ENCODE results near the gene SESTD1.

Gene SESTD1

DNA sequence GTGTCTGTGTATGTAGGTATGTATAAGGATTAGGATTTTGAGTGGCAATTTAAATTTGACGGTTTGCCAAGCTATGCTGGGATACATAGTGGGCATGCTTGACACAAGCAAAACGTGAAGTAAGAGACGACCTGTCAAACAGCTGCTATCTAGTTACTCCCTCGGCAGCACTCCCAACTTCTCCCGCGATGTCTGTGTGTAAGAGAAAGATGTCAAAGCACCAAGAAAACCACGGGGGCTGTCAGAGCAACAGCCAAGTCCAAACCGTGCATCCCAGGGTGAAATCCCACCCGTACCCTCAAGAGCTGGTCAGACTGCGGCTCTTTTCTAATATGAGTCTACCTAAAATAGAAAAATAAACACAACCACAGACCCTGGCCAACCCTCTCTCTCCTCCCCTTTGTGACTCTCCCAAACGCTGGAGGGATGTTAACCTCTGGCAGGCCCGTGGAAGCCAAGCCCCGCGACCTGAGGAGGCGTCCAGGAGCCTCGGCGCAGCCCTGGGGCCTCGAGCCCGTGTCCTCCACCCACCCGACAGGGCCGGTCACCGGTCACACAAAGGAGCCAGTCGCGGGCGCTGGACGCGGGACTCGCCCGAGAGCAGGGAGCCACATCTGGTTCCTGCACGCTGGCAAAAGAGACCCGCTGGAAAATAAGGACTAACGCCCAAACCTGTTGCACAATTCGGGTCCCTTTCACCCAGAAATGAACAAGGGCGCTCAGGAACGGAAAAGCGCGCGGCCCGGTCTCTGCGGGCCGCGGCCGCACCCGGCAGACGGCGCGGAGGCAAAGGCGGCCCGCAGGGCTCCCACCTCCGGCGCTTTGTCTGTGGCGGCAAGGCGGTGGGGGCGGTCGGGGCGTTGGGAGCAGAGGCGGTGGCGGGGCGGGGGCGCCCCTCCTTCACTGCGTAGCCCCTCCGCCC, 925 bp downstream of the SESTD1 start:
- Histone ChIP-seq H3K9ac (ENCODE audit: low read length) (peak overlapping the region; percentile 82), H3K36me3 (ENCODE audit: insufficient read depth, low read length) (peaks cover 10% of the 10 kb centered on the region; the same call in 1 of the 2 replicates), H3K9me2 (ENCODE audit: low read depth, low read length) (no peaks in the 10 kb centered on the region), H2AFZ (ENCODE audit: low read length) (peak overlapping the region; percentile 31; the same call in 1 of the 2 replicates), H3K4me2 (ENCODE audit: low read length) (peak overlapping the region; percentile 90), H3K27me3 (ENCODE audit: insufficient read depth, low read length) (no peaks in the 10 kb centered on the region), H3K4me1 (ENCODE audit: insufficient read depth, low read length, severe bottlenecking) (peaks cover 20% of the 10 kb centered on the region), H3K27ac (ENCODE audit: low read depth, low read length, poor library complexity, severe bottlenecking) (no peak overlapping the region), H3F3A (ENCODE audit: insufficient read depth, low read length) (no peaks in the 10 kb centered on the region), H4K20me1 (ENCODE audit: insufficient read depth, low read length) (no peaks in the 10 kb centered on the region), H3K4me3 (ENCODE audit: low read depth, low read length, poor library complexity, severe bottlenecking) (peak overlapping the region; percentile 89), H3K9me3 (ENCODE audit: low read length) (0 out of 2 replicates have a peak, but pooled peaks cover 4% of the 10 kb centered on the region), H3K79me2 (ENCODE audit: insufficient read depth, low read length) (peaks cover 3% of the 10 kb centered on the region; the same call in 1 of the 2 replicates)
- TF ChIP-seq CTCF (IDR thresholded peaks at IDR 0.05; ENCODE audit: low read length) (no peak), EZH2 (IDR thresholded peaks at IDR 0.05; ENCODE audit: borderline replicate concordance, low read length) (no peak)

DNA sequence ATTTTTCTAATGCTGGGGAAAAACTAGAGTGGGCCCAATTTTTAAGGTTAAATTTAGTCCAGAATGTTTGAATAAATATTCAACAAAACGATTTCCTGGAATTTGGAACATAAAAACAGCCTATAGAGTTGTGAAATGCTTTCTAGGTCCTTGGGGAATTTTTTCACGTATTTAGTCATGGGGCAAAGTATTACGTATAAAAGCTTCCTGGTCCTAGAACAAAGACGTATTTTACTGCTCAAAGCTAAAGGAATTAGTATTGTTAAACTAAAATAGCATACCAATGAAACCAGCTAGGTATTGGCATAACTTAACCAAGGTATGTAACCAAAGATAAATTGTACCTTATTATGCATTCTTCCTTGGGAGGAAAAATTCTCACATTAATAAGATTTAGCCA, 1.6 kb downstream of the SESTD1 start:
- Histone ChIP-seq H3F3A (ENCODE audit: insufficient read depth, low read length) (no peaks in the 10 kb centered on the region), H3K79me2 (ENCODE audit: insufficient read depth, low read length) (peaks cover 3% of the 10 kb centered on the region; the same call in 1 of the 2 replicates), H3K36me3 (ENCODE audit: insufficient read depth, low read length) (peaks cover 10% of the 10 kb centered on the region; the same call in 1 of the 2 replicates), H3K4me3 (ENCODE audit: low read depth, low read length, poor library complexity, severe bottlenecking) (peak overlapping the region; percentile 89), H3K9me3 (ENCODE audit: low read length) (0 out of 2 replicates have a peak, but pooled peaks cover 4% of the 10 kb centered on the region), H2AFZ (ENCODE audit: low read length) (no peak overlapping the region), H4K20me1 (ENCODE audit: insufficient read depth, low read length) (no peaks in the 10 kb centered on the region), H3K4me1 (ENCODE audit: insufficient read depth, low read length, severe bottlenecking) (peaks cover 20% of the 10 kb centered on the region), H3K27ac (ENCODE audit: low read depth, low read length, poor library complexity, severe bottlenecking) (no peak overlapping the region), H3K9me2 (ENCODE audit: low read depth, low read length) (no peaks in the 10 kb centered on the region), H3K9ac (ENCODE audit: low read length) (peak overlapping the region; percentile 82; the same call in 1 of the 2 replicates), H3K27me3 (ENCODE audit: insufficient read depth, low read length) (no peaks in the 10 kb centered on the region), H3K4me2 (ENCODE audit: low read length) (peak overlapping the region; percentile 90)
- TF ChIP-seq CTCF (IDR thresholded peaks at IDR 0.05; ENCODE audit: low read length) (no peak), EZH2 (IDR thresholded peaks at IDR 0.05; ENCODE audit: borderline replicate concordance, low read length) (no peak)

GRCh38 chr2:179262077-179262660, 2.5 kb downstream of the SESTD1 start:
- Histone ChIP-seq H3K4me3 (ENCODE audit: low read depth, low read length, poor library complexity, severe bottlenecking) (no peak overlapping the region), H3K9me3 (ENCODE audit: low read length) (0 out of 2 replicates have a peak, but pooled peaks cover 4% of the 10 kb centered on the region), H2AFZ (ENCODE audit: low read length) (no peak overlapping the region), H3K4me1 (ENCODE audit: insufficient read depth, low read length, severe bottlenecking) (peaks cover 20% of the 10 kb centered on the region), H3K9ac (ENCODE audit: low read length) (no peak overlapping the region), H3K4me2 (ENCODE audit: low read length) (no peak overlapping the region), H4K20me1 (ENCODE audit: insufficient read depth, low read length) (no peaks in the 10 kb centered on the region), H3K79me2 (ENCODE audit: insufficient read depth, low read length) (peaks cover 3% of the 10 kb centered on the region; the same call in 1 of the 2 replicates), H3F3A (ENCODE audit: insufficient read depth, low read length) (no peaks in the 10 kb centered on the region), H3K27ac (ENCODE audit: low read depth, low read length, poor library complexity, severe bottlenecking) (no peak overlapping the region), H3K27me3 (ENCODE audit: insufficient read depth, low read length) (no peaks in the 10 kb centered on the region), H3K9me2 (ENCODE audit: low read depth, low read length) (no peaks in the 10 kb centered on the region), H3K36me3 (ENCODE audit: insufficient read depth, low read length) (peaks cover 10% of the 10 kb centered on the region; the same call in 1 of the 2 replicates)
- TF ChIP-seq EZH2 (IDR thresholded peaks at IDR 0.05; ENCODE audit: borderline replicate concordance, low read length) (no peak), CTCF (IDR thresholded peaks at IDR 0.05; ENCODE audit: low read length) (no peak)

Data from OCI-LY1 (cell line).